Hematopoietic multipotent progenitor cell treated with erythropoietin and hydrocortisone succinate and interleukin-3 and kit ligand, for 15 days (in vitro differentiated cells): ENCODE results near the gene UNC119.
A peak's percentile ranks its signal among the peaks of the same experiment; 100 is the strongest.

Experiments
- DNase-seq: peaks from one replicate; pipeline ENCODE4 v3.0.0-alpha.2; 2015; ENCODE audit warnings: low spot score

The UNC119 gene

GRCh38 chr17:28573040-28573380 is 20.6 kb upstream of the UNC119 start:
- no peak for DNase-seq

GRCh38 chr17:28572259-28573039 is 20.0 kb upstream of the UNC119 start:
- DNase-seq = peak; percentile 31

DNA sequence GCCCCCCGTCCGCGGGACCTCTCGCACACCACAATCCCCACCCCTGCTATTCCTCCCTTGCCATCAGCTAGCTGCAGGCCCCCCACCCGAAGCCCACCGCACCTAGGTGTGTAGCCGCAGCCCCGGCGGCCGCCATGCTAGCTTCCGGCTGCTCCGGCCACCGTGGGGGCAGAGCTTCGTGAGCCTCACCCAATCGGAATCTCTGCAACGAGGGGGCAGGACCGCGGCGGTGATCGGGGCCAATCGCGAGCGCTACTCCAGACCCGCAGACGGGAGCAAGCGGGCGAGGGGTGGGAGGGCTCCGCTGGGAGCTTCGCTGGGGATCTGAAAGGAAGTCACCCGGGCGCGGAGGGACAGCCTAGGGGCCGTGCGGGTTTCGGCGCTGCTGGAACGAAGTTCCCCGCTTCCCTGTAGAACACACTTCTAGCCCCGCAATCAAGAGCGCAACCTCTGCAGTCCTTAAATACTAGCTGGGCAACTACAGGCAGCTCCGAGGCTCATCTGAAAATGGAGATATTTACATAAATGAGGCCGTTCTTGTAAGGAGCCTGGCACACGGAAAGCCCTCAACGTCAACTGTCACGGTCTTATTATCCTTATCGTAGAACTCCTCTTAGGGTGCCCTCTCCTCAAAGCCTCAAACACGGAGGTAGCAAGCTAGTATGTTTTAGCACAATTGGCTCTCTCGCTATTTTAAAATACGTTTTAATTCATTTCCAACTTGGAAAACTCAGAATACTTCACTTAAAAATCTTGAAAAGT is 19.1 kb upstream of the UNC119 start, which contains the start of gene PIGS:
PIGS (minus strand) TSS at position 164 of the 762 bp plus-strand sequence; CDS start at position 136, 28 bp downstream.
- DNase-seq = peak; percentile 90

DNA sequence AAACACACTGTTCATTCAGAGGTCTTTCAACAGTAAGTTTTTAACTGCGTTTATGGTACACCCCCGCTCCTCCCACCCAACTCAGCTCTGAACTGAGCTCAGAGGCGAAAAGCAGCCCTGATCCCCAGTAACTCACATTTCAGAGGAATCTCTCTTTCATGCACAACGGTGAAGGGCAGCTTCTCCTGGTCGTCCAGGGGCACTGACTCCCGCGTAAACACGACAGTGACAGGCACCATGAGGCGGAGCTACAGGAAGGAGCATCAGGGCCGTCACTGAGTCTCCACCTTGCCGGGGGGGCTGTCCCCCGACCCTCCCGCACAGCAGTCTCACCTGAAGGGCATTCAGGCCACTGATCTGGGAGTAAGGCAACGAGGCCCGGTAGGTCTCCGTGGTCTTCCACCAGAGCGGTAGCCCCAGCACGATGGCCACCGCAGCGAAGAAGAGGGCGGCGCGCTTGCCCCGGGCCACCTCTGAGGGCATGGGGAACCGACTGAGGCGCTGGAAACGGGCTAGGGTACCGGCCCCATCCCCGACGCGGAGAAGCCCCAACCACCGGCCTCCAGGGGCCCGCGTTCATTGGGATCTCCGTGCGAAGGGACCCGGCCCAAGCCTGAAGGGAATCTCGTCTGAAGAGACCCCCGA is 18.4 kb upstream of the UNC119 start:
- DNase-seq = peak; percentile 25

DNA sequence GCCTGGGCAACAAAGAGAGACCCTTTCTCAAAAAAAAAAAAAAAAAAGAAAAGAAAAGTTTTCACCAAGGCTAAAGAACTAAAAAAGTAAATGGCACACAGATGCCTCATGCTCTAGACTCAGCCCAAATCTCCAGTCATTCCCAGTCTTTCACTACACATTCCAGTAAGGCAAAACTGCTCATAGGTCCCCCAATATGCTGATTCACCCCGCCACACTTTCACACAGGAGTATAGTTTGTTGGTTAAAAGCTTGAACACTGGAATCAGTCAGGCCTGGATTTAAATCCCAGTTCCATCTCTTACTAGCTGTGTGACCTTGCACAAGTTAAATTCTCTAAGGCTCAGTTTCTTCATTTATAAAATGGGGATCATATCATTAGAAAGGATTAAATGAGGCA is 17.0 kb upstream of the UNC119 start:
- no peak for DNase-seq

GRCh38 chr17:28567604-28568003 is 15.2 kb upstream of the UNC119 start:
- no peak for DNase-seq

GRCh38 chr17:28563475-28563874 is 11.1 kb upstream of the UNC119 start:
- no peak for DNase-seq

DNA sequence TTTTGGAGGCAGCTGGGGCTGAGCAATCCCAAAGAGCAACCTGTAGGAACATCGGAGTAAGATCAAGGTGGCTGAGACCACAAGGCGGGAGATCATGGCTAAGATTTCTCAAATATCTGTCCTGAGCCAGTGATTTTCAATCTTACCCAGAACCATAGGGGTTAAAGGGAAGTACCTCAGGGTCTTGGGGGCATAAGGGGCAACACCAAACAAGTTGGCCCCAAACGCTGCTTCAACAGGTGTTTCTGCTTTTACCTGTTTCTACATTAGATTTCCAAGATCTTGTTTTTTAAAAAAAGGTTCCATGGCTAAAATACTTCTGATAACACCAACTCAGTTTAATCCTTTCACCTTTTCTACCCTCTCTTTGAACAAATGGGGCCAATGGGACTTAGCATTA is 2.6 kb upstream of the UNC119 start:
- no peak for DNase-seq

DNA sequence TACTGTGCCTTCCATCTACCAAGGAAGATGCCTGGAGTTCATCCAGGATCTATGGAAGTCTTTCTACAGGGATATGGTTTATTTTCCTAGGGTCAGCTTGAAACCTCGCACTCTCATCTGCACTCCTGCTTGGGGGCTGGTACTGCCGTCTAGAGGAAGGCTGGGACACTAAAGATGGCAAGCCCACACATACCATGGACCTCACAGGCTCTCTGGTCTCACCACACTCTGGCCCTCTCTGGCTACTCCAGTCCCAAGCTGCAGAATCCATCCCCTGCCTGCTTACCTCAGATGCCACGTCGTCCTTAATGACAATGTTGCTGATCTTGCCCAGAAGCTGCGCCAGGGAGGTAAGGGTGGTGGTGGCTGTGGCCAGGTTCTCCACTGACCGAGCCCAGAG is 2.1 kb upstream of the UNC119 start:
- DNase-seq = no peak

GRCh38 chr17:28553000-28553505 is 629 bp upstream of the UNC119 start:
- DNase-seq = no peak

DNA sequence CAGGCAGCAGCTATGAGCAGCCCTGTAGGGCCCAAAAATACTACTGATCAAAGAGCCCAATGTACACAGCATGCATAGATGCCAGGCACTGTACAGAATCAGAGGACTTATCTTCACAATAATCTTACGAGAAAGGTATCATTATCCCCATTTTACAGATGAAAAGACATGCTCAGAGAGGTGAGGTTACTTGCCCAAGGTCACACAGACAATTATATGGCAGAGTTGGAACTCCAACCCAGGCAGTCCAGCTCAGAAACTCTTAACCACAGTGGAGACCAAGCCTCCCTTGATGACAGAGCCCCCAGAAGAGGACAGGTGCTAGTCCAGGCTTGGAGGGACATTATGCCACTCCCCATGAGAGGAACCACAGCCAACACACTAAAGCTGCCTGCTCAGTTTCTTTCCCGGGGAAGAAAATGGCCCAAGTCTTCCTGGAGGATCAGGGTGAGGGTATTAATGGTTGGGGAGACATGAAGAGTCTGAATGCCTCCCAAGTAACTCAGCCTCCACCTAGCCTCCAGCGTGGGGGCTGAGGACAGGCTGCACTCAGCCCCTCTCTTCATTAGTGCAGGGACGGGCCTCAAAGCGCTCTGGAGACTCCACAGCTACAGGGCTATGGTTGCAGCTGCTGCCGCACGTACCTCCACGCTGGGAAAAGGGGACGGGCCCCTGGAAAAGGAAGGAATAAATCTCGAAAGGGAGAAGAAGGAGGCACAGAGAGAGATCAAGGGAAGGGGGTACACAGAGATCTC is 826 bp downstream of the UNC119 start:
- no peak for DNase-seq

- DNase-seq = no peak
Measured at GRCh38 chr17:28550858-28551257, 1.6 kb downstream of the UNC119 start.

DNA sequence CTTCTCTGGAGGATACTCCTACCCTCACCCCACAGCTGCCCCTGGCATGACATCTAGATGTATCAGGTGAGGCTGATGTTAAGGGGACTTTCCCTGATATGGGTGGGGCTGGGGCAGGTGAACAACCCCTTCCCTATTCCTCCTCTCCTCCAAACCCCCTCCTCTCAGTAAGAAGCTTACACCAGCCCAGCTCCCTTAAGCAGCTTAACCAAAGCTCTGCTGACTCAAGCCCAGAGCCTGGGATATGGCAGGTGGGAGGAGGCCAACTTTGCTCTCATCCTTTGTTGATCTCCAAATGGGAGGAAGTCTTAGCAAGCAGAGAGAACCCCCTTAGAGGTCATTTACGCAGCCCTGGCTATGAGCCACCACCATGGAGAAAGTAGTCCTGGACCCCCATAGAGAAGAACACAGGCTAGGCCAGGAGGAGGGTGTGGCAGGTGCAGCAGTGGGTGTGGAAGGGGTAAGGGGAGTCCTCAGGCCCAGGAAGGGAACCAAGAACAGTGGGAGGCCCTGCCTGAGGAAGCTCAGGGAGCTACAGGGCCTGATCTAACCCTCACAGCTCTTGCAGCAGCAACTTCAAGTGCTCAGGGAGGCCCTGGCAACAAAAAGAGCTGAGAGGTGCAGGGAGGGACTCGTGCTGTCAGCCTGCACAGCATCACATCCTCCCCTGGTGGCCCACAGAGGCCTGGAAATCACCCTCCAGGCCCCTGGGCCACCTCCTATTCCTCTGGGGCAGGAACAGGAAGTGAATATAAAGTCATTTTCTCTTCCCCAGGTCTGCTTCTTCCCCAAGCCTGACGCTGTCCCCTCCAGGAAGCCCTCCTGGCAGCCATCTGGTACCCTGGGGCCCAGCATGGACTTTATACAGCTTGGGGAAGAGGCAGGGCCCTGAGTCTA is 2.9 kb downstream of the UNC119 start:
- DNase-seq = no peak

DNA sequence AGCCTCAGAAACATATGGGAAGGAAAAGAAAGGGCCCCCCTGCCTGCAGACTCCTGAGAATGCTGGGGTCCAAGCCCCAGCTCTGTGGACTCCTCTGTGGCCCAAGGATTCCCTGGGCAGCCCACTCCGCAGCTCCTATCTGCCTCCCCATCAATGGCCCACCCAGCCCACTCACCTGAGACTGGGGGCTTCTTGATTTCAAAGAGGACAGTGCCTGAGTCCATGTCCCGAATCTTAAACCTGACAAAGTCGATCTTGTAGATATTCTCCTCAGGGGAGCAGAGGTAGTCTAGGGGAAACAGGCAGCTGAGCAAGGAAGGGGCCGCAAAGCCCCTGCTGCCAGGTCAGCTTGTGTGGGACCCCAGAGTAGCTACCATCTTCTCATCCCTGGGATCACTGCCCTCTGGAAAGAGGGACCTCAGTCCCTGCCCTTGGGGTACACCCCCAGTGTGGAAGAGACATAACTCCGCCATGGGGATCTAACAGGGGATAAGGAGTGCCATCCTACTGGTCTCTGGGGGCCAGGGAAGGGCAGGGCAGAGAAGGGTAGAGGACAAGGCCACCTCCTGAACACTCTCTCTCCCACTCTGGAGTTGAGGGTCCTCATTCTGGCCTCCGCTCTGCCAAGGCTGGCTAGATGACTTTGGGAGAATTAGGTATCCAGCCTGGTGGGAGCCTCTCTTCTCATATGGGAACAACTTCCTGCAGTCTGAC is 3.9 kb downstream of the UNC119 start:
- no peak for DNase-seq

DNA sequence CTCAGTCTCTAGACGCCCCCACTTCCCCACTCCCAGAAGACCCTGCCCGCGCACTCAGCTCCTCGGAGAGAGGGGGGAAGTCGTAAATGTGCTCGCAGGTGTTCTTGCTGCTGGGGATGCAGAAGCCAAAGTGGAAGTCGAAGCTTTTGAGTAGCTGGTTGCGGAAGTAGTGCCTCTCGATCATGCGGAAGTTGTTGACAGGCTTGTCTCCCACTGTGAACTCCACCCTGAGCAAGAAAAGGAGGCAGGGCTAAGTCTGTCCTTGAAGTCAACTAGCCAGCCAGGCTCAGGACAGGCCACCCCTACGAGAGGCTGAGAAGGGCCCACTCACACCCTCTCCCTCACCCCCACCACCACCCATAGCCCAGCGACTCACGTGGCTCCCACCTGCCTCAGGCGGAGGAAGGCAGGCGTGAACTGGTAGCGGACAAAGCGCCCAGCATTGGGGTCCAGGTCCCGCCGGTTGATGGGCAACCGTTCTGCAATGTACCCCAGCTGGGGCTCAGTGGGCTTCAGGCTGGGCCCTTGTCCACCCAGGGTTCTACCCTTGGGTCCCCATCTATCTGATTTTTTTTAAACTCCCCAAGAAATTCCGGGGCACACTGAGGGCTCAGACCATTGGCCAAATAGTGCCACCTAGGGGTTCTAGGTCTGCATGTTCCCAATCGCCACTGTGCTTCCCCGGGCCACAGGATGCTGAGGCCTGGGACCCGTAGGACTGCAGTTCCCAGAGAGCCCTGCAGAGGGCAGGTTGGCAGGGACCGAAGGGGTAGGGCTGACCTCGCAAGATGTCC is 4.6 kb downstream of the UNC119 start:
- peak; percentile 78 for DNase-seq

GRCh38 chr17:28547096-28547622 is 5.3 kb downstream of the UNC119 start:
- no peak for DNase-seq

- DNase-seq = no peak
Measured at GRCh38 chr17:28545787-28546415, 6.5 kb downstream of the UNC119 start.

DNA sequence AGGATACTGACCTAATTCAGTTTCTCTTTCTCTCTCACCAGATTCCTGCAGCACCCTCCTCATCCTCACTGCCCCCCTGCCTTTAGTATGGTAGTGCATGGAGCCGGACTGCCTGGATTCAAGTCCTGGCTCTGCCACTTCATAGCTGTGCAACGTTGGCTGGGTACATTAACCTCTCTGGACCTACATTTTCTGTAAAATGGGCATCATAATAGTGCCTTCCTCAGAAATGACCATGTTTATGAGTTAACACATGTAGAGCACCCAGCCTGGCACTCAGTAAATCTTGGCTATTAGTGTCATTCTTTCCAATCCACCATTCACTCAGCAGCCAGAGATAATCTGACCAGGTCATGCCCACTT is 7.3 kb downstream of the UNC119 start:
- DNase-seq = no peak
